IgD-negative memory B cell (primary cell): Measurements from ENCODE around the gene LZTFL1. TPM values are rescaled to one million over a fixed set of nuclear protein-coding genes. Genes with fewer than 3 reads are reported as not detected.

ENCODE experiments used
- H3K27ac Mint-ChIP-seq, 3 donors: one replicate each; pipeline ENCODE4 v1.8.0; 2020 to 2022; ENCODE audit warnings: mild to moderate bottlenecking in 3 of 3, mixed read lengths in 3 of 3, moderate library complexity in 1 of 3
- H3K27me3 Mint-ChIP-seq: one replicate; pipeline ENCODE4 v1.8.0; 2021; ENCODE audit warnings: mixed read lengths
- H3K36me3 Mint-ChIP-seq: one replicate; pipeline ENCODE4 v1.8.0; 2020; ENCODE audit warnings: mild to moderate bottlenecking, mixed read lengths
- H3K4me1 Mint-ChIP-seq, 3 donors: one replicate each; pipeline ENCODE4 v1.8.0; 2020 to 2022; ENCODE audit warnings: mixed read lengths in 3 of 3, mild to moderate bottlenecking in 1 of 3
- H3K4me3 Mint-ChIP-seq, 4 donors: one replicate each; pipeline ENCODE4 v1.8.0; 2020 to 2022; ENCODE audit warnings: mild to moderate bottlenecking in 4 of 4, mixed read lengths in 4 of 4, moderate library complexity in 3 of 4
- H3K9me3 Mint-ChIP-seq, 3 donors: one replicate each; pipeline ENCODE4 v1.8.0; 2020 to 2021; ENCODE audit warnings: mixed read lengths in 3 of 3, mild to moderate bottlenecking in 1 of 3
- polyA plus RNA-seq: library from polyadenylated mRNA; unstranded; fragments of 300-500 nt; fragmentation: Illumina TruSeq; gene quantifications from one replicate; pipeline ENCODE4 v1.2.3, GENCODE V29; 2021

Gene LZTFL1
- polyA plus RNA-seq, 1 donor from 2014 or later, result 13.9 TPM

DNA sequence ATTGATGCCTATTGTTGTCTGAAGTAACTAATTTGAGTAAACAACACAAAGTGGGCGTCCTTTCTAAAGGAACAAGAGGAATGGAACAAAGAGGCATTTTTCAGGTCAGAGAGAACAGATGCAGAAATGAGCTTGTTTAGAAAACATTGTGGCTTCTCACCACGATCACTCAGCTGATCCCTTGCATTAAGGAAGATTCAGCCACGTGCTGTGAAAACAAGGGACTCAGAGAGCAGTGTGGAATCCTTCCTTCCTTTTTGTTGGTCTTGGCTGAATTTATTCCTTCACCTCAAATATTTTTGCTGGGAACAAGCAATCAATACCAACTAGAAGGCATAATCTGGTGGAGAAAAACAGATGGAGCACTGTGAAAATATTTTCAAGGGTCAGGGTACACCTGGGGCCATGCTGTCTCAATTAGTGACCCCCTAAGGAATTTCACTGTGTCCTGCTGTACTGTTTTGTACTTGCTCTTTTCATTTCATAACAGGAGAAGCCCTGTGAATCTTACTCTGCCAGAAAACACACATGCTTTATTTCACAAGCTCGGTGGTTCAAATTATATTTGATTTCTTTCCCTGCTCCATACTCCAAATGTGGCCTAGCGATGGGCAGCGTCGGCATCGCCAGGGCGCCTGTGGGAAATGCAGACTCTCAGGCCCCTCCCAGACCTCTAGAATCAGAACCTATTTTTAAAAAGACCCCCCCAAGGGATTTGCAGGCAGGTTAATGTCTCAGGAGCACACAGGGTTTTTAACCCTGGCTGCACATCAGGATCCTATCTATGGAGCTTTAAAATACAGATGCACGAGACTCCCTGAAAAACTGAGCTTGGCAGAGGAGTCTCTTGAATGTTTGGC lies 34.0 kb downstream of the LZTFL1 start:
- Mint-ChIP-seq H3K9me3 (no peaks in the 10 kb centered on the region), H3K27me3 (no peaks in the 10 kb centered on the region), H3K4me3 (no peak overlapping the region), H3K27ac (no peak overlapping the region), H3K4me1 (no peaks in the 10 kb centered on the region), H3K36me3 (peaks cover 3% of the 10 kb centered on the region)

GRCh38 chr3:45807133-45807532 lies 34.8 kb downstream of the LZTFL1 start:
- no peak overlapping the region for H3K4me3 Mint-ChIP-seq
- no peaks in the 10 kb centered on the region for H3K4me1 Mint-ChIP-seq
- H3K27ac Mint-ChIP-seq, result no peak overlapping the region
- H3K36me3 Mint-ChIP-seq, result peaks cover 3% of the 10 kb centered on the region
- H3K9me3 Mint-ChIP-seq, result no peaks in the 10 kb centered on the region
- H3K27me3 Mint-ChIP-seq, result no peaks in the 10 kb centered on the region

DNA sequence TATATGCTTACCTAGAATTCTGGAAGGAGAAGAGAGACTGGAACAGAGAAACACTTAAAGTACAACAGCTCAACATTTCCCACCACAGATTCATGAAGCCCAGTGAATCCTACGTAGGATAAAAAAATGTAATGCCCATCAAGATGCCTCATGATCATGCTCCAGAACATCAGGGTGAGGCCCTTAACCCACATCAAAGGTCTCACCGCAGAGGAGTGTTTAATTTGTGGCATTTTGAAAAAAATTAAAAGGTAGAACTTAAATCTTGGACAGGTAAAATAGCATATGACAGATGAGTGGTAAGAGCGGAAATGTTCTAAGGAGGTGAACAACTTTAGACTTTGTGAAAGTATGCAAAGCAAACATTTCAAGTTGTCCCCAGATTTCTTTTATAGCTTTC lies 35.8 kb downstream of the LZTFL1 start:
- no peaks in the 10 kb centered on the region for H3K9me3 Mint-ChIP-seq
- no peak overlapping the region for H3K4me3 Mint-ChIP-seq

GRCh38 chr3:45803252-45803935 lies 38.5 kb downstream of the LZTFL1 start:
- H3K27me3 Mint-ChIP-seq, result peaks cover 14% of the 10 kb centered on the region
- no peaks in the 10 kb centered on the region for H3K4me1 Mint-ChIP-seq
- no peak overlapping the region for H3K4me3 Mint-ChIP-seq
- no peak overlapping the region for H3K27ac Mint-ChIP-seq
- peaks cover 0 to 1% (median 0%) of the 10 kb centered on the region in 3 donors for H3K9me3 Mint-ChIP-seq
- H3K36me3 Mint-ChIP-seq, result peaks cover 3% of the 10 kb centered on the region

More for the DNA sequence above, 35.8 kb downstream of the LZTFL1 start:
- H3K4me1 Mint-ChIP-seq, result no peaks in the 10 kb centered on the region
- H3K27me3 Mint-ChIP-seq, result peaks cover 4% of the 10 kb centered on the region
- H3K27ac Mint-ChIP-seq, result no peak overlapping the region
- peaks cover 3% of the 10 kb centered on the region for H3K36me3 Mint-ChIP-seq

GRCh38 chr3:45802146-45802545 lies 39.8 kb downstream of the LZTFL1 start:
- Mint-ChIP-seq H3K4me1 (peaks cover 0 to 3% (median 0%) of the 10 kb centered on the region in 3 donors), H3K27me3 (peaks cover 23% of the 10 kb centered on the region), H3K36me3 (peaks cover 3% of the 10 kb centered on the region), H3K4me3 (no peak overlapping the region), H3K27ac (no peak overlapping the region), H3K9me3 (peaks cover 0 to 1% (median 0%) of the 10 kb centered on the region in 3 donors)

- H3K4me1 Mint-ChIP-seq, result peaks cover 4 to 5% (median 4%) of the 10 kb centered on the region in 3 donors
- peaks cover 0 to 1% (median 0%) of the 10 kb centered on the region in 3 donors for H3K9me3 Mint-ChIP-seq
- H3K27me3 Mint-ChIP-seq, result peaks cover 32% of the 10 kb centered on the region
- H3K36me3 Mint-ChIP-seq, result peaks cover 3% of the 10 kb centered on the region
- no peak overlapping the region for H3K4me3 Mint-ChIP-seq
- peak overlapping the region in 1 of 3 donors; percentile 51 for H3K27ac Mint-ChIP-seq
Measured at GRCh38 chr3:45800611-45801010, 41.3 kb downstream of the LZTFL1 start.

- no peak overlapping the region for H3K27ac Mint-ChIP-seq
- peaks cover 4 to 9% (median 7%) of the 10 kb centered on the region in 3 donors for H3K4me1 Mint-ChIP-seq
- peaks cover 0 to 1% (median 0%) of the 10 kb centered on the region in 3 donors for H3K9me3 Mint-ChIP-seq
- peaks cover 39% of the 10 kb centered on the region for H3K27me3 Mint-ChIP-seq
- H3K4me3 Mint-ChIP-seq, result no peak overlapping the region
- no peaks in the 10 kb centered on the region for H3K36me3 Mint-ChIP-seq
Measured at GRCh38 chr3:45799586-45799985, 42.3 kb downstream of the LZTFL1 start.

GRCh38 chr3:45798034-45798433 lies 43.9 kb downstream of the LZTFL1 start:
- Mint-ChIP-seq H3K27me3 (peaks cover 42% of the 10 kb centered on the region), H3K27ac (no peak overlapping the region), H3K4me1 (peaks cover 4 to 13% (median 7%) of the 10 kb centered on the region in 3 donors), H3K9me3 (peaks cover 0 to 1% (median 0%) of the 10 kb centered on the region in 3 donors), H3K4me3 (peak overlapping the region in 1 of 4 donors; percentile 16), H3K36me3 (no peaks in the 10 kb centered on the region)

GRCh38 chr3:45796902-45797637 lies 44.8 kb downstream of the LZTFL1 start:
- Mint-ChIP-seq H3K36me3 (no peaks in the 10 kb centered on the region), H3K27me3 (peaks cover 42% of the 10 kb centered on the region), H3K4me1 (peaks cover 4 to 13% (median 7%) of the 10 kb centered on the region in 3 donors), H3K4me3 (peak overlapping the region; percentile 44 to 79 (median 56)), H3K27ac (no peak overlapping the region), H3K9me3 (peaks cover 0 to 1% (median 0%) of the 10 kb centered on the region in 3 donors)

DNA sequence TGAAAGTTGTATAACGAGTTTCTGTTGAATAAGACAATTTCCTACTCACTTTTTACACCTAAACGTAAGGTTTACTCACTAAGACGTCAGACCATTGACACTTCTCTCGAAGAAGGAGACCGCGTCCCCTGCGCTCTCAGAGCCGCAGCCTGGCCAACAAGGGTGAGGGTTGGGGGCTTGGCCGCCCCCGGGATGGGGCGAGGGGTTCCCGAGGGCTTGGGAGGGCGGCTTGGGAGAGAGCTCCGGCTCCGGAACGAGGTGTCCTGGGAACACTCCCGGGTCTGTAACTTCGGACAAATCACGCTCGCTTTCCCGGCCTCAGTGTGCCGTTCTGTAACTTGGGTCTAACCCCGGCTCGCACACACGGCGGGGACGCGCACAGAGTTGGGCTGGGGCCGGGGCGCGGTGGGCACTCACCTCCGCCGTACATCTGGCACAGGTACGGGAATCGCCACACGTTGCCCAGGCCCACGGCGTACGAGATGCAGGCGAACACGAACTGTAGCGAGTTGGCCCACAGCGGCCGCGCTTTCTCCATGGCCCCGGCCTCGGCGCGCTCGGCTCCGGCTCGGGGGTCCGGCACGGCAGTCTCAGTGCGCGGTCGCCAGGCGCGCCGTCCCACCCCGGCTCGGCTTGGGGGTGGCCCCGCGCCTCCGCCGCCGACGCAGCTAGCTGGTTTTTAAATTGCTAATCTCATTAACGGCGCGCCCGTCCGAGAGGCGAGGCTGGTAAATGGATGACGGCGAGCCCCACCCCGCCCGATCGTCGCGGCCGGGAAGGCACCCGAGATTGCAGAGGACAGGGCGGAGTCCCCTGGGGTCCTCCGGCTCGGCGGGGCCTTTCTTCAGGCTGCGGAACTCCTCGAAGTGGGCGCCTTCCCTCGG lies 45.8 kb downstream of the LZTFL1 start, which contains the start of gene SLC6A20:
SLC6A20 (minus strand) TSS at position 655 of the 884 bp plus-strand sequence; CDS start at position 538, 117 bp downstream.
- H3K4me3 Mint-ChIP-seq, result peak within 1 kb of the TSS; percentile 49 to 81 (median 72)
- H3K9me3 Mint-ChIP-seq, result peaks cover 0 to 1% (median 0%) of the 10 kb centered on the region in 3 donors
- no peaks in the 10 kb centered on the region for H3K36me3 Mint-ChIP-seq
- H3K27ac Mint-ChIP-seq, result no peak within 1 kb of the TSS
- H3K27me3 Mint-ChIP-seq, result peaks cover 38% of the 10 kb centered on the region
- H3K4me1 Mint-ChIP-seq, result peaks cover 10 to 21% (median 12%) of the 10 kb centered on the region in 3 donors

GRCh38 chr3:45795509-45795881 lies 46.4 kb downstream of the LZTFL1 start:
- Mint-ChIP-seq H3K4me1 (peaks cover 10 to 21% (median 12%) of the 10 kb centered on the region in 3 donors), H3K27me3 (peaks cover 38% of the 10 kb centered on the region), H3K4me3 (peak overlapping the region; percentile 49 to 81 (median 72)), H3K9me3 (peaks cover 0 to 2% (median 0%) of the 10 kb centered on the region in 3 donors), H3K27ac (no peak overlapping the region), H3K36me3 (no peaks in the 10 kb centered on the region)

- peaks cover 10 to 21% (median 12%) of the 10 kb centered on the region in 3 donors for H3K4me1 Mint-ChIP-seq
- H3K9me3 Mint-ChIP-seq, result peaks cover 1 to 8% (median 6%) of the 10 kb centered on the region in 3 donors
- H3K36me3 Mint-ChIP-seq, result no peaks in the 10 kb centered on the region
- peak overlapping the region in 1 of 4 donors; percentile 54 for H3K4me3 Mint-ChIP-seq
- H3K27me3 Mint-ChIP-seq, result peaks cover 38% of the 10 kb centered on the region
- no peak overlapping the region for H3K27ac Mint-ChIP-seq
Measured at GRCh38 chr3:45794660-45795059, 47.3 kb downstream of the LZTFL1 start.

DNA sequence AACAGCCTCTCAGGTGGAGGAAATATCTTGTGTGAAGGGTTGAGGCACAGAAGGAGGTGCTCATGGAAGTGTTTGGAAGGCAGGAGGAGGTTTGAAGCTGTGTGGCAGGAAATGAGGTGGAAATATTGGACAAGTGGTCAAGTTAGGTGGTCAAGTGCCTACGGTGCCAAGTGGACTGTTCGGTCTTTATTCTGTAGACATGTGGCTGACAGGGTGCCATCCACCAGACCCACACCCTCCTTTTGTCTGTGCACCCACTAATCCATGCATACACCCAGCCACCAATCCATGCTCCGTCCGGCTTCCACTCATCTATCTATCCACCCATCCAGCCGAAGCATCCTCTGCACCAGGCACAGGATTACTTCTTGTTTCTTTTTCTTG lies 47.8 kb downstream of the LZTFL1 start:
- peak overlapping the region in 1 of 4 donors; percentile 66 for H3K4me3 Mint-ChIP-seq
- peaks cover 1 to 8% (median 7%) of the 10 kb centered on the region in 3 donors for H3K9me3 Mint-ChIP-seq
- no peak overlapping the region for H3K27ac Mint-ChIP-seq
- peaks cover 34% of the 10 kb centered on the region for H3K27me3 Mint-ChIP-seq
- no peaks in the 10 kb centered on the region for H3K36me3 Mint-ChIP-seq
- peaks cover 10 to 21% (median 12%) of the 10 kb centered on the region in 3 donors for H3K4me1 Mint-ChIP-seq
